Right atrium auricular region (tissue), 2 donors: ENCODE measurements around the gene CD300C. TPM values are rescaled to one million over a fixed set of nuclear protein-coding genes. Genes with fewer than 3 reads are reported as not detected.

Experiments
- DNase-seq: peaks from one replicate; pipeline ENCODE4 v3.0.0-alpha.2; 2019; ENCODE audit warnings: low spot score
- H3K27ac ChIP-seq, 2 donors: fragments of 200-600 bp; sonication (generic); 1 replicate in 1 of 2; 2 replicates in 1 of 2; pipeline ENCODE4 v1.5.1; 2016 to 2019
- H3K27me3 ChIP-seq, 2 donors: fragments of 200-600 bp; sonication (generic); one replicate each; pipeline versions ENCODE4 v1.5.1 to v1.6.0; 2017 to 2019
- H3K36me3 ChIP-seq: fragments of 200-600 bp; sonication (generic); one replicate; pipeline ENCODE4 v1.5.1; 2016
- H3K4me1 ChIP-seq, 2 donors: fragments of 200-600 bp; sonication (generic); one replicate each; pipeline versions ENCODE4 v1.5.1 to v1.6.0; 2017 to 2019
- H3K4me3 ChIP-seq, 2 donors: fragments of 200-600 bp; sonication (generic); 1 replicate in 1 of 2; 2 replicates in 1 of 2; pipeline ENCODE4 v1.5.1; 2017 to 2019; ENCODE audit warnings: mild to moderate bottlenecking in 1 of 2, moderate library complexity in 1 of 2
- H3K9me3 ChIP-seq, 2 donors: fragments of 200-600 bp; sonication (generic); one replicate each; pipeline ENCODE4 v1.5.1; 2019
- CTCF ChIP-seq, 2 donors: fragments of 200-600 bp; sonication (generic); IDR thresholded peaks; one replicate each; pipeline ENCODE4 v1.5.1; 2019; ENCODE audit warnings: antibody characterized with exemption in 2 of 2
- total RNA-seq, 2 donors: library from RNA; depleted of rRNA; stranded (reverse); fragments of >200 nt; gene quantifications; one replicate each; pipeline ENCODE4 v1.1.0, GENCODE V29; 2016

CD300C gene
- total RNA-seq, 2 donors from 2014 or later, result 0.98 TPM; not detected in 1

GRCh38 chr17:74527756-74528155 lies 18.2 kb downstream of the CD300C start:
- Histone ChIP-seq H3K4me1 (no peaks in the 10 kb centered on the region), H3K36me3 (no peaks in the 10 kb centered on the region), H3K9me3 (no peaks in the 10 kb centered on the region), H3K4me3 (no peak overlapping the region), H3K27me3 (no peaks in the 10 kb centered on the region), H3K27ac (no peak overlapping the region)
- peak; percentile 34 for DNase-seq
- no peak for TF ChIP-seq CTCF (IDR thresholded peaks at IDR 0.05)

GRCh38 chr17:74527081-74527480 lies 18.8 kb downstream of the CD300C start:
- H3K27ac ChIP-seq, result no peak overlapping the region
- H3K9me3 ChIP-seq, result no peaks in the 10 kb centered on the region
- H3K4me3 ChIP-seq, result no peak overlapping the region
- no peaks in the 10 kb centered on the region for H3K4me1 ChIP-seq
- TF ChIP-seq CTCF (IDR thresholded peaks at IDR 0.05), result no peak
- no peaks in the 10 kb centered on the region for H3K36me3 ChIP-seq
- no peaks in the 10 kb centered on the region for H3K27me3 ChIP-seq
- no peak for DNase-seq

- H3K27ac ChIP-seq, result no peak overlapping the region
- no peaks in the 10 kb centered on the region for H3K4me1 ChIP-seq
- H3K36me3 ChIP-seq, result no peaks in the 10 kb centered on the region
- no peaks in the 10 kb centered on the region for H3K9me3 ChIP-seq
- no peaks in the 10 kb centered on the region for H3K27me3 ChIP-seq
- no peak for TF ChIP-seq CTCF (IDR thresholded peaks at IDR 0.05)
- no peak overlapping the region for H3K4me3 ChIP-seq
- DNase-seq, result no peak
These were observed 19.2 kb downstream of the CD300C start for GRCh38 chr17:74526681-74527080.

GRCh38 chr17:74525781-74526288 lies 20.1 kb downstream of the CD300C start:
- TF ChIP-seq CTCF (IDR thresholded peaks at IDR 0.05), result no peak
- peak; percentile 40 for DNase-seq
- no peak overlapping the region for H3K27ac ChIP-seq
- no peaks in the 10 kb centered on the region for H3K4me1 ChIP-seq
- no peak overlapping the region for H3K4me3 ChIP-seq
- no peaks in the 10 kb centered on the region for H3K36me3 ChIP-seq
- H3K27me3 ChIP-seq, result no peaks in the 10 kb centered on the region
- no peaks in the 10 kb centered on the region for H3K9me3 ChIP-seq

GRCh38 chr17:74525465-74525725 lies 20.5 kb downstream of the CD300C start:
- H3K4me1 ChIP-seq, result no peaks in the 10 kb centered on the region
- no peak overlapping the region for H3K27ac ChIP-seq
- H3K9me3 ChIP-seq, result no peaks in the 10 kb centered on the region
- peak; percentile 32 for DNase-seq
- no peaks in the 10 kb centered on the region for H3K36me3 ChIP-seq
- no peak for TF ChIP-seq CTCF (IDR thresholded peaks at IDR 0.05)
- no peaks in the 10 kb centered on the region for H3K27me3 ChIP-seq
- H3K4me3 ChIP-seq, result no peak overlapping the region

- no peaks in the 10 kb centered on the region for H3K36me3 ChIP-seq
- no peaks in the 10 kb centered on the region for H3K9me3 ChIP-seq
- H3K27me3 ChIP-seq, result no peaks in the 10 kb centered on the region
- no peak for TF ChIP-seq CTCF (IDR thresholded peaks at IDR 0.05)
- DNase-seq, result peak; percentile 43
- H3K4me3 ChIP-seq, result no peak overlapping the region
- H3K4me1 ChIP-seq, result no peaks in the 10 kb centered on the region
- H3K27ac ChIP-seq, result no peak overlapping the region
These were observed 21.1 kb downstream of the CD300C start for GRCh38 chr17:74524653-74525464.
